HG03135 (cell line): ENCODE measurements around the gene CHST8.

Experiments
- ATAC-seq: cut with Tn5 transposase; IDR thresholded peaks from one replicate; pipeline ENCODE4 v1.9.1; 2021; ENCODE audit warnings: mild to moderate bottlenecking, moderate library complexity; ENCODE audit not compliant: unreplicated experiment

The CHST8 gene

DNA sequence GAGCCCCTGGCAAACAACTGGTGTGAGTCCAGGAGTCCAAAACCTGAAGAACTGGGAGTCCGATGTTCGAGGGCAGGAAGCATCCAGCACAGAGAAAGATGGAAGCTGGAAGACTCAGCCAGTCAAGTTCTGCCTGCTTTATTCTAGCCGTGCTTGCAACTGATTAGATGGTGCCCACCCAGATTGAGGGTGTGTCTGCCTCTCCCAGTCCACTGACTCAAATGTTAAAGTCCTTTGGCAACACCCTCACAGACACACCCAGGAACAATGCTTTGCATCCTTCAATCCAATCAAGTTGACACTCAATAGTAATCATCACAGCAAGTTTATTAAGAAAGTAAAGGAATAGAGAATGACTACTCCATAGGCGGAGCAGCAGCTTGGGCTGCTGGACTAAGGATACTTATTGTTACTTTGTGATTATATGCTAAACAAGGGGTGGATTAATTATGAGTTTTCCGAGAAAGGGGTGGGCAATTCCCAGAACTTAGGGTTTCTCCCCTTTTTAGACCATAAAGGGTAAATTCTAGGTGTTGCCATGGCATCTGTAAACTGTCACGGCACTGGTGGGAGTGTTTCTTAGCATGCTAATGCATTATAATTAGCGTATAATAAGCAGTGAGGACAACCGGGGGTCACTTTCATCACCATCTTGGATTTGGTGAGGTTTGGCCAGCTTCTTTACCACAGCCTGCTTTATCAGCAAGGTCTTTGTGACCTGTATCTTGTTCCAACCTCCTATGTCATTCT is 109.3 kb downstream of the CHST8 start:
- ATAC-seq = no peak

DNA sequence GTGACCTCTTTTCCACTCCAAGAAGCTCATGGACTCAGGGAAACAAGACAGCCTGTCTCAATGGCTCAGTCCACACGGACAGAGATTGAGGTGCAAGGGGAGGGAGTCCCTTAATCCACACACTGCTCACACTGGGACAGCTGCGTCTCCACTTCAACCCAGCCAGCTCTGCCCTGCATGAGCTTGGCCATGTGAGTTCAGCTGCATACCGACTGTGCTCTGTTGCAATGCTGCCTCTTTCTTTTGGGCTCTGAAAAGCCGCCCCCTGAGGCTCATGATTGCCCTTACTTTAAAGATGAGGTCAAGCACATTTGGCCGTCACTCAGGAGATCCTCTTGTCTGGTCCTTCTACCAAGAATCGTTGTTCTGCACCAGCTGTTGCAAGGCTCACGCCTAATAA is 110.1 kb downstream of the CHST8 start:
- no peak for ATAC-seq

DNA sequence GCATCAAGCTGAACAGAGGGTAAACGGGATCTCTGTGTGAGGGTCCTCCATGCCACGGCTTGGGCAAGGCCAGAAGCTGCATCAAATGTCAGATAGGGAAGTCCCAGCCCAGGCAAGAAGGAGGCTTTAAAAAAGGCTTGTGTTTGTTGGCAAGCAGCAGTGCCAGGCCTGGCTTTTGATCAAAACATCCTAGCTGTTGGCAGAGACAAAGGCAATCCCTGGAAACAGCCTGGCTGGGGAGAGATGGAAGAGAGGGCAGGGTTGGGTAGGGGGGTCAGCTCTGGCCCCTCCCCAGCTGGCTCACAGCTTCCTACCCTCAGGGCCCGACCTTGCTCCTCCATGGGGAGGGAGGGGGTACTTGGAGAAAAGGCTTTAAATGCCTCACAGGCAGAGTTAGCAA is 113.2 kb downstream of the CHST8 start:
- ATAC-seq = no peak

DNA sequence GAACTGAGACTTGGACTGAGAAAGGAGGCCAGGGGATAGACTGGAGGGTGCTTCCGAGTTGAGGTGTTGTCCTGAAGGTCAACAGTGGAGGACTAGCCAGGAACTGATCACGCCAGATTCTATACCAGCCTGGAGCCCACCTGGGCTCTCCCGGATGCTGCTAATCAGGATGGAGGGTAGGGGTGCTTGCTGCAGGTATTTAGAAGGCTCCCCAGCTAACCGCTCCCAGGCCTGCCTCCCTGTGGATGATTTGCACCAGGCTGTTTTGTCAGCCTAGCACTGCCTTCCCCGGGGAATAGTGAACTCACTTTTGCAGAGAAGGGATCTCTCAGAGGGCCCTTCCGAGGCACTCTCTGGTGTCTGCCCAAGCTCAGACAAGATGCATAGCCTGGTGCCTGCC is 114.4 kb downstream of the CHST8 start:
- no peak for ATAC-seq

DNA sequence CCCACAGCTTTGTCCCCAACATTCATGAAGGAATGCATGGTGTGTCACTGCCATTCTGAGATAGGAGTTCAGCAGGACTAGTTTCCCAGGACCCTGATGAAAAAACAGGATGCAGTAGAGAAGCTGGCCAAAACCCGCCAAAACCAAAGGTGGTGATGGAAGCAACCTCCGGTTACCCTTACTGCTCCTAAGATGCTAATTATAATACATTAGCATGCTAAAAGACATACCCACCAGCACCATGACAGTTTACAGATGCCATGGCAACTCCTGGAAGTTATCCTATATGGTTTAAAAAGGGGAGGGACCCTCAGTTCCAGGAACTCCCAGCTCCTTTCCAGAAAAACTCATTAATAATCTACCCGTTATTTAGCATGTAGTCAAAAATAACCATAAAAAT is 115.0 kb downstream of the CHST8 start:
- ATAC-seq = no peak

DNA sequence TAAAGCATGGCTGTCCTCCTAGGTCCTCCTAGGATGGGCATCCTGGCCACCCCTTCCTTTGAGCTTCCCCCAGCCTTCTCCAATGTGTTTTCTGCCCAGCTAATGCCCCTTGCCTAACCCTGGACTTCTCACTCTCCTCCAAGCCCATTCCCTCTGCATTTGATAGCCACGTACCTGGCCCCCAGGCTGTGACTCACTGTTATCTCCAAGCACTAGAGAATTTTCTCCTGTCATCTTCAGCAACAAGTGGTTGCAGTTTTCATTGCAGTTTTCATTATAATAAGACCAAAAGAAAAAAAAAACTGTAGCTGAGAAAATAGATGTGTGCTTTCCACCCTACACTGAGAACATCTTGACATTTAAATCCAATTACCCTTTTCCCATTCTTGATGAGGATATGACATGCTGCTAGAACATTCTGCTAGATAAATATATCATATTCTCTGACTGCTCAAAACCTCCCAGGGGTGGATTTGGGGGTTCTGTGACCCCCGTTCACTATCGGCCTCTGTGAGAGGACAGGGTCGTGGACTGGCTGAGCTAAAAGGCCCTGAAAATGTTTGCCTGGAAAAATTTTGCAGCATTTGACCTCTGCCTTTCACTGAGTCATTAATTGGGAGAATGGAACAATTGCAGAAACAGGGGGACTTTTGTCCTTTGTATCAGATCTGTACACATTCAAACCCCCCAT is 116.1 kb downstream of the CHST8 start:
- ATAC-seq = no peak

DNA sequence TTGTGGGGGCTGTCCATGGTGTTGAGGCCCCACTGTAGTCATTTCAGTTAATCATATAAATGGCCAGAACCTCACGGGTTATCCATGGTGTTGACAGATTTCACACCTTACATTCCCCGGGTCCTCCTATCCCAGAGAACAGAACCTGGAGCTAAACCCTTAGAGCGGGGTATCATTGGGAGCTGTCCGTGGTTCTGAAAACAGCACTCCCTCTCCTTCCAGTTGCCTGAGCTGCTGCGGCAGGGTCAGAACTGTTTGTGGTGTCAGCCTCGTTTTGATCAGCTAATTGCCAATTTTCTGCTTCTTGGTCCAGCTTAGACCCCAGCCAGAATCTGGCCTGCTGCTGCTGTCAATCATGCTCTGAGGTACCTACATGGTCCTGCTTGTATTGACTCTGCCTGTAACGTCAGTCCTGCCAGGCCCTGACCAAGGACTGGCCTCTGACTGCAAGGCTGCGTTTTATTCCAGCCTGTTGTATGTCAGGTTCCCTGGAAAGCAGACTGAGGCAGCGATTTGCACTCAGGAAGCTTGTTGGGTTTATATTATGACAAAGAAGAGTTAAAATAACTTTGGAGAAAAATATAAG is 119.2 kb downstream of the CHST8 start:
- ATAC-seq = no peak

DNA sequence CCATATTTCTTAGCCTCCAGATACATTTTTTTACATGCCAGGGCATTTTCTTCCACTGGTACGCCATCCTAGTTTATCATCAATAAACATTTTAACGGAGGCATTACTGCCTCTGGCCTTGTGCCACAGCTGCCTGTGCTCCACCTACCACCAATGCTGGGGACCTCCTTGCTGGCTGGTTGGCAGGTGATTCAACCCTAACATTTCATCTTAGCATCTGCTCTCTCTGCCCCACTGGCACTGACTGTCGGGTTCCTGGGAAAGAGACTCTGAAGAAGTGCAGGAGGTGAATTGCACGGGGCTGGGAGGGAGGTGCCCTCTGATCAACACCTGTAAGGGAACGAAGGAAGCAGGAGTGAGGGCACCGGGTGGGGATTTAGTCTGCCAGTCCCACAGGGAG is 123.5 kb downstream of the CHST8 start:
- ATAC-seq = no peak

DNA sequence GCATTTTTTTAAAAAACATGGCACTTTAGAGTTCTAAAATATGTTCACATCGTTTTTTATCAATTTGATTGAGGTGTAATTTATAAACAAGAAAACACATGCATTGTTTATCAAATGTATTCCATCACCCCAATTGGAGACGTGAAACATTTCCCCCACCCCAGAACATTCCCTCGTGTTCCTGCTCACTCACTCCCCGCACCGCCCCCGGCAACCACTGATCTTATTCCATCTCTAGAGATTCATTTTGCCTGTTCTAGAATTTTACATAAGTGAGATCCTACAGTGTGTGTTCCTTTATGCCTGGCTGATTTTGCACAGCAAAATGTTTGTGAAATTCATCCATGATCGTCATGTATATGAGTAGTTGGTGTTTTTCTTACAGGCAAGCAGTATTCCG is 124.4 kb downstream of the CHST8 start:
- ATAC-seq = no peak

DNA sequence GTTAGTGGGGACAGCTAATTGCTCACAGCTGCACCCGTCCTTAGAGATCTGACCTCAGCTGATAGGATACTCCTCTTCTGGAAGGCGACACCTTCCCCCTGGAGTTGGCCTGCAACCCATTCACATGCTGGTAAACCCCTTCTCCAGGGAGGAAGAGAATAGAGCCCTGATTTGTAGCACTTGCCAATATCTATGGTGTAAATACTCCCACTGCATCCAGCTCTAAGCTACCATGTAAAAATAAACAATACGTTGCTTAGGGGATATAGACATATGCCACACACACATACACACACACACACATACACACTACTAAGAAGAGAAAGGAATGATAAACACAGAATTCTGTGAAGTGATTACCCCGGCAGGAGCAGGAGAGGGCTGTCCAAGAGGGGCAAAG is 125.5 kb downstream of the CHST8 start:
- no peak for ATAC-seq

DNA sequence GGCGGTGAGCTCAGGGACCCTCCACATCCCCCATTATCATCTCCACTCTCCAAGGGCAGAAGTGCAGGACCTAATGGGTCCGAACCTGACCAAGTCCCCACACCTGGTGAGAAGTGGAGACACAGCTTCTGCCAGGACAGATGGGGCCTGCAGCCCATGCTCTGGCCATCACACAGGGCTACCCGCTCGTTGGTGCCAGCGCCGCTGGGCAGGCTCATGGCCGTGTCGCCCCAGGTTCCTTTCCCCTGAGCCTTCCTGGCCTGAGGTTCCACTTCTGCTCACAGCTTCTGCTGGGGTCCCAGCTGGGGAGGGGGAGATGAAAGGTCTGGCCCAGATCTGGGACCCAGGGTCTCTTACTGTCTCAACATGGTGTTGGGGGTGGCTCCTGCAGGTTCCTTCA is 126.5 kb downstream of the CHST8 start:
- ATAC-seq = no peak

DNA sequence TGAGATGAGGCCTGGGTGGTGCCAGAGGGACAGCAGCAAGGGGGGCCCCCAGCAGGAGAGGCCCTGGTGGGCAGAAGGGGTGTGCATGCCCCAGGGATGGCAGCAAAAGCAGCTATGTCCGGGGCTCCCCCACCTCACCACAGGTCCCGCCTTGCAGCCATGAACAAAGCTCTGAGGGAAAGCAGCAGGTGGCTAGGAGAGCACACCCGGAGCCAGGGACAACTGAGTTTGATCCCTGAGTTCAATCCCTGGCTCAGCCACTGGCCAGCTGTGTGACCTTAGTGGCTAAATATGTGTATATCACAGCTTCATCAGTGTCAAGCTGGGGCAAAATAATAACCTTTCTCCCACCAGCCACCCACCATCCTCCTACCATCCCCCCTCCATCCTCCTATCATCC is 127.3 kb downstream of the CHST8 start:
- no peak for ATAC-seq

DNA sequence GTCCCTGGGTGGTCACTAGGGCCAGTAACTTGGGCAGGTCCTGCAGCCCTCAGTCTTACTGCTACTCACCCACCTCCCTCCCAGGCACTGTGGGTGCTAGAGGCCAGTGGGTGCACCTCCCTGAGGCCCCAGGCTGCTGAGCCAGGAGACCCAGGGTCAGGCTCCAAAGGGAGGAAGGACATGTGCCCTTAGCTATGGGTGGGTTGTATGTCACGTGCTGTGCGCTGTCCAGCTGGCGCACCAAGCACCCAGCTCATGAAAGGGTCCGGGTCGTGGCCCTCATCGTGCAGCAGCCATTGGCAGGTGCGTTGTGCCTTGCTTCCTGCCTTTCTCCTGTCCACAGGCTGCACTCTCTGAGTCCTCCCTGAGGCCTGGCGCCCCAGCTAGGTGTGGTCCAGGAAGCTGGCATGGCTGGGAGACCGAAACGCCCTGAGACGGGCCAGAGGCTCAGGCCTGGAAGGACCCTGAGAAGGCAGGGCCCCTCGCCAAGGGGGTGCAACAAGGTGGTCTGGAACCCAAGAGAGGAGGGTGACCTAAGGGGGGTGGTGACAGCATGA is 127.9 kb downstream of the CHST8 start:
- ATAC-seq = no peak

DNA sequence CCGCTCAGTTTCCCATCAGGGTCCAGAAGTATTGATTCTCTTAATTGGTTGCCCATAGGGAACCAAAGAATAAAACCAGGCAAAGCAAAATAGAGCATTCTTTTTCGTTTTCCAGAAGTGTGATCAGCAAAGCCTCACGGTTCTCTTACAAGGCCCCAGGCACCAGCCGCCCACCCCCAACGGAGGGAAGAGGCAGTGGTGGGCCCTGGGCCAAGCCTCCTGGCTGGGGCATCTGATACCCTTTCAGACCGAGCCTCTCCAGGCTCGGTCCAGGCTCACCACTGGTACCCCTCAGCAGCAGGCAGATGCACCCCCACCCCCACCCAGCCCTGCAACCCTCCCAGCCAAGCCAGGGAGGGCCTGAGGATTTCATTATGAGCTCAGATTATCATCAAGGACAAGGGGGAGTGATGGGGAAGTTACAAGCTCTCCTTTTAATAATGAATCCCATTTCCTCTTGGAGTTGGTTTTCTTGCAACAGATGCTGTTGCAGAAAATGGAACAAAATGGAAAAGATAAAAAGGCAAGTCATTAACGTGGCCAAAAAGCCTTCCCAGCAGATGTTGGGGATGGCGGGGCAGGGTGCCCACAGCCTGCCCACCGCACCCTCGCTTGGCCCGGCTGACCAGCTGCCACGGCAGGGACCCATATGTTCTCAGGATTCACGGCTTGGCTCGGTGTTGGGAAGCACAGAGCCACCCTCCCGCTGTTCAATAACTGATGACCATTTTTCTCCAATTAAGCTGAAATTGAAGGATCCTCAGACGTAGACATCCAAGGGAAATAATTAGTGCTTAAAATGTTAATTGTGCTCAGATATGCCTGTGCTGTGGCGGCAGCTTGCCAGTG is 129.1 kb downstream of the CHST8 start:
- no peak for ATAC-seq

DNA sequence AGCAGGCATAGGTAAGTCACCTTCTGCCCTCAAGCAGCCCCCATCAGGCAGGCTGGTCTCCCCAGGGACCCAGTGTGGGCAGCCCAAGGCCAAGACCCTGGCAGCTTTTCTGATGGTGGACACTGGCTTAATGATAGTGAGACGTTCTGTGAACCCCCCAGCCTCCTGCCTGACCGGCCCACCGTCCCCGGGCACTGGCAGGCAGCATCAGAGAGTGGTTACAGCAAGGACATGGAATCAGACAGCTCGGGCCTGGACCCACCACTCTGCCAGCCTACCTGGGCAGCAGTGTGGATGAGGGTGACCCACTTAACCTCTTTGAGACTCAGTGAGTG is 129.7 kb downstream of the CHST8 start:
- no peak for ATAC-seq

DNA sequence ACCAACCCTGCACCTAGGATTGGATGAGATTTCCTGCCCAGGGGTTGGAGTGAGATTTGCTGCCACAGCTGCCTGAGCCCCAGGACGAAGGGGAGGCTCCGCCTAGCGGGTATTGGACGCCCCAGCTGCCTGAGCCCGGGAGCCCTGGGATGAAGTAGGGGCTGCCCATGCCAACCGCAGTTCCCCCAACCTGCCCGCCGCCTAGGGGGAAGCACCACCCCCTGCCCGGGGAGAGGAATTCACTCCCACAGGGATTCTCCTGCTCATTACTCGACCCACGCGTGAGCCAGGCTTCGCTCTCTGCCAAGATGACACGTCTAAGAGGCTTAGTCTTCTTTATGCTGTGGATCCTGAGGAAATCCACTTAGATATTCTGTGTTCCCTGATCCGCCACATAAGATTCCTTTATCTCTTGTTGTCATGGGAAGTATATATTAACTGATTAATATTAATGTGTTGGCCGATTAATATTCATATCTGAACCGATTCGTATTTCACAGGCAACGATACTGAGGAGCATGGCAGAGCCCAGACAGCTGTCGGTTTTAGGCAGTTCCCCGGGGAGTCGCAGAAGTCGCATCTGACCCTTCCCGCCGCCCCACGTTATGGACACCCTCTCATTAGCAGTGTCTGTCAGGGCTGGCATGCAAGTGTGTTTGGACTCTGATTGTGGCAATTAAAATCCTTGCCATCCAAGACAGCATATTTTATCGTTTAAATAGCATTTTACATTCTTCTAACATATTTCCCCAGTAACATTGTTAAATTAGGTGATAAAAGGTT is 130.5 kb downstream of the CHST8 start:
- ATAC-seq = no peak

DNA sequence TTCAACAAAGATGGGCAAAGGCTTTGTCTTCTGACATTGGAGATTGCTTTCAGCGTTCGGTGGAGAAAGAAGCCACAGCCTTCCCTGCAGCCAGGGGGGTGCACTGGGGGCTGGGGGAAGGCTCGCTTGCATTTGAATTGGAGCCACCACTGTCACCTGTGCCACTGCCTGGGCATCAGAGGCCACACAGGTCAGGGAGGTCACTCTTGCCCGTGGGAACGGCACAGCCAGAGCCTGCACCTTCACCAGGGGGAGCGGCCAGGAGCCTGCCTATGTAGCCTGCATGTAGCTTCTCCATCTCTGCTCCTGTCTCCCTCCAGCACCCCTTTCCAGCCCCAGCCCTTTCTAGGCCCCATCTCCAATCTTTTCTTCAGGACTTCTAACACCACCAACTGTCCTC is 131.2 kb downstream of the CHST8 start:
- ATAC-seq = no peak

DNA sequence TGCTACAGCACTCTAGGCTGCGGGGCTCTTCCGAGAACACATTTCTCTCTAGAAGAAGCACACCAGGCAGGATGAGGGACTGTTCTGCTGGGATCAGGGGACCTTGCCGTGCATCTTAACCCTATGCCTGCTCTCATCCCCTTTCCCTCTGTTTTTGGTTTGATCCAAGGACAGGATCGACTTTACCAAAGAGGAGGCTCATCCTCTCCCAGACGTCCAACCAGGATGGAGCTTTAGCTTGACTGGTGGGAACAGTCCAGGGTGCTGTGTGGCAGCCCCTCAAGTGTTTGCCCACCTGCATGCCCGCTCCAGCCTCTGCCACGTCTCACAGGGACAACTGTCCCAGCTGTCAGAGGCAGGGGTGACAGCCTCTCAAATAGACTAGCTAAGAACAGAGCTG is 132.6 kb downstream of the CHST8 start:
- no peak for ATAC-seq

DNA sequence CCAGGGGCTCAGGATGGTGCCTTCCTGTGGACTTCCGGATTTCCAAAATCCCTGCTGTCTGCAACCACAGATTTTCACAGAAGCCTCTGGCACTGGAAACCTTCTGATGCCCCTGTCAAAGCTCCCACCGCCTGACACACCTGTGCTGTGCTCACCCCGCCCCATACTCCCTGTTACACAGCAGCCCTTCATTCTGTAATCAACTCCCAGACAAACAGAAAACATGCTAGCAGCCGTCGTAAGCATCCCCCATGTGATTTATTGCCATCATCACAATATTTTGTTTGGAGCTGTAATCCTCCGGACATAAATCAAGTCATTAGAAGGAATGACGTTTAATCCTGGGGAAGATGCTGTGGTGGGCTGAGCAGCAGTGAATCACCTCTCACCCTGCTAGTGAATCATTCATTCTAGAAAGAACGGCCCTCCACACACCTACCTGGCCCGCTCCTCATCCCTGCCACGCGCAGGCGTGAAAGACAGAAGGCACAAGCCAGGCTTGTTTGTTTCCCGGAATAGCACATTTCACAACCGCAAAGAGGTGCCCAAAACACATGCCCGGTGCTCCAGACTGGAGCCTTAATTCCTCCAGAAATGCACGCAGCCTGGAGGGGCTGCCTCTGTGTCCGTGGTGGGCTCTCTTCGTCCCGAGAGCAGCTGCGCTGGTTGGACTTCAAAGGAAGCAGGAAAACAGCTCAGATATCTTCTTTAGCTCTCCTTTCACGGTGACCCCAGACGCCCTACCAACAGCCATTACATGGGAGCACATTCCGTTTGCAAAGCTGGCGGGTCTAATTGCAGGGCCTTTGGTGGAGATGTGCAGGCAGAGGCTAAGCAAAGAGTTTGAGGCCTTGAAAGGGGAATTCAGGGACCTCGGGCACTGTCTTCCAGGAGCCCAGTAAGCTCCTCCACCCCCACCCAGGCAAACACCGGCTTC is 133.6 kb downstream of the CHST8 start:
- no peak for ATAC-seq
